ENCODE data around the gene EFHC1. TPM values are rescaled to one million over a fixed set of nuclear protein-coding genes. Genes with fewer than 3 reads are reported as not detected.

Gene EFHC1
- total and polyA plus RNA-seq, 4 donors = 3.3 to 11.3 (median 6.9) TPM

- peak in 1 of 2 donors; percentile 35 for TF ChIP-seq RXRA (IDR thresholded peaks at IDR 0.05)
- TF ChIP-seq JUND (IDR thresholded peaks at IDR 0.05) = no peak
- no peak for TF ChIP-seq GABPA (IDR thresholded peaks at IDR 0.05 in 1 of 2, conservative IDR thresholded peaks at IDR 0.05 in 1 of 2)
- no peak for TF ChIP-seq HNF4G (IDR thresholded peaks at IDR 0.05)
- no peak for TF ChIP-seq CTCF (IDR thresholded peaks at IDR 0.05; ENCODE audit: low read depth, low read length, missing input control)
Measured at GRCh38 chr6:52547647-52548352, 127.7 kb downstream of the EFHC1 start (continued).

DNA sequence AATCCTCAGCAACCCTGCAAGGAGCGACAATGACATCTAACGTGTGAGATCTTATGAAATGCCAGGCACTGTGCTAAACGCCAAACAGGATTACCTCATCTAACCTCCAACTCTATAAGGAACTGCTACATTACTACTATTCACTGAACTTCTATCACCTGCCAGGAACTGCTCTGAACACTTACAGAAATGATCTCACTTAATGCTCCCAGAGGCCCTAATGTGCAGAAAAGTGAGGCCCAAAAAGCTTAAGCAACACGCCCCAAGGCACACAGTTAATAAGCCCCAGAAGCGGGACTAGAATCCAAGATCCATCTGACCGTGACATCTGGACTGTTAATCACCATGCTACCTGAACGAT is 128.2 kb downstream of the EFHC1 start:
- no peaks in the 10 kb centered on the region for H3K9me3 ChIP-seq (ENCODE audit: control insufficient read depth in 4 of 4, low read length in 3 of 4)
- no peaks in the 10 kb centered on the region for H3K36me3 ChIP-seq (ENCODE audit: control insufficient read depth in 4 of 4, insufficient read depth in 3 of 4, low read depth in 1 of 4, low read length in 3 of 4)
- H3K4me3 ChIP-seq (ENCODE audit: low read depth in 1 of 3, low read length in 3 of 3) = no peak overlapping the region
- TF ChIP-seq CTCF (IDR thresholded peaks at IDR 0.05; ENCODE audit: low read depth, low read length, missing input control) (no peak), HNF4A (conservative IDR thresholded peaks at IDR 0.05) (no peak), HNF4G (IDR thresholded peaks at IDR 0.05) (no peak), RXRA (IDR thresholded peaks at IDR 0.05) (peak in 1 of 2 donors; percentile 6), EGR1 (IDR thresholded peaks at IDR 0.05; ENCODE audit: low read depth in 2 of 2) (no peak), SP1 (IDR thresholded peaks at IDR 0.05) (no peak), GABPA (IDR thresholded peaks at IDR 0.05 in 1 of 2, conservative IDR thresholded peaks at IDR 0.05 in 1 of 2) (no peak), JUND (IDR thresholded peaks at IDR 0.05) (no peak)
- TF ChIP-seq, protein P1, sequence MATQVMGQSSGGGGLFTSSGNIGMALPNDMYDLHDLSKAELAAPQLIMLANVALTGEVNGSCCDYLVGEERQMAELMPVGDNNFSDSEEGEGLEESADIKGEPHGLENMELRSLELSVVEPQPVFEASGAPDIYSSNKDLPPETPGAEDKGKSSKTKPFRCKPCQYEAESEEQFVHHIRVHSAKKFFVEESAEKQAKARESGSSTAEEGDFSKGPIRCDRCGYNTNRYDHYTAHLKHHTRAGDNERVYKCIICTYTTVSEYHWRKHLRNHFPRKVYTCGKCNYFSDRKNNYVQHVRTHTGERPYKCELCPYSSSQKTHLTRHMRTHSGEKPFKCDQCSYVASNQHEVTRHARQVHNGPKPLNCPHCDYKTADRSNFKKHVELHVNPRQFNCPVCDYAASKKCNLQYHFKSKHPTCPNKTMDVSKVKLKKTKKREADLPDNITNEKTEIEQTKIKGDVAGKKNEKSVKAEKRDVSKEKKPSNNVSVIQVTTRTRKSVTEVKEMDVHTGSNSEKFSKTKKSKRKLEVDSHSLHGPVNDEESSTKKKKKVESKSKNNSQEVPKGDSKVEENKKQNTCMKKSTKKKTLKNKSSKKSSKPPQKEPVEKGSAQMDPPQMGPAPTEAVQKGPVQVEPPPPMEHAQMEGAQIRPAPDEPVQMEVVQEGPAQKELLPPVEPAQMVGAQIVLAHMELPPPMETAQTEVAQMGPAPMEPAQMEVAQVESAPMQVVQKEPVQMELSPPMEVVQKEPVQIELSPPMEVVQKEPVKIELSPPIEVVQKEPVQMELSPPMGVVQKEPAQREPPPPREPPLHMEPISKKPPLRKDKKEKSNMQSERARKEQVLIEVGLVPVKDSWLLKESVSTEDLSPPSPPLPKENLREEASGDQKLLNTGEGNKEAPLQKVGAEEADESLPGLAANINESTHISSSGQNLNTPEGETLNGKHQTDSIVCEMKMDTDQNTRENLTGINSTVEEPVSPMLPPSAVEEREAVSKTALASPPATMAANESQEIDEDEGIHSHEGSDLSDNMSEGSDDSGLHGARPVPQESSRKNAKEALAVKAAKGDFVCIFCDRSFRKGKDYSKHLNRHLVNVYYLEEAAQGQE (IDR thresholded peaks at IDR 0.05) = no peak
- DNase-seq (ENCODE audit: low spot score) = no peak
- 72% methylated on average over 7 of the region's 7 CpGs for WGBS
- H3K4me1 ChIP-seq (ENCODE audit: control insufficient read depth in 4 of 4, insufficient read depth in 4 of 4, low read length in 3 of 4) = peaks cover 29 to 77% (median 63%) of the 10 kb centered on the region in 4 donors
- no peak overlapping the region for H3K27ac ChIP-seq (ENCODE audit: low read depth in 1 of 2, low read length in 2 of 2)
- H3K27me3 ChIP-seq (ENCODE audit: control insufficient read depth in 4 of 4, insufficient read depth in 4 of 4, low read length in 3 of 4) = no peaks in the 10 kb centered on the region
- no peak overlapping the region for H3K9ac ChIP-seq (ENCODE audit: low read depth in 1 of 2, low read length in 2 of 2)

- WGBS = 98% methylated on average over 5 of the region's 5 CpGs
- H3K4me3 ChIP-seq (ENCODE audit: low read depth in 1 of 3, low read length in 3 of 3) = no peak overlapping the region
- DNase-seq (ENCODE audit: low spot score) = no peak
- no peaks in the 10 kb centered on the region for H3K27me3 ChIP-seq (ENCODE audit: control insufficient read depth in 4 of 4, insufficient read depth in 4 of 4, low read length in 3 of 4)
- H3K27ac ChIP-seq (ENCODE audit: low read depth in 1 of 2, low read length in 2 of 2) = no peak overlapping the region
- peaks cover 29 to 71% (median 58%) of the 10 kb centered on the region in 4 donors for H3K4me1 ChIP-seq (ENCODE audit: control insufficient read depth in 4 of 4, insufficient read depth in 4 of 4, low read length in 3 of 4)
- no peak overlapping the region for H3K9ac ChIP-seq (ENCODE audit: low read depth in 1 of 2, low read length in 2 of 2)
- no peaks in the 10 kb centered on the region for H3K36me3 ChIP-seq (ENCODE audit: control insufficient read depth in 4 of 4, insufficient read depth in 3 of 4, low read depth in 1 of 4, low read length in 3 of 4)
- no peaks in the 10 kb centered on the region for H3K9me3 ChIP-seq (ENCODE audit: control insufficient read depth in 4 of 4, low read length in 3 of 4)
- no peak for TF ChIP-seq EGR1 (IDR thresholded peaks at IDR 0.05; ENCODE audit: low read depth in 2 of 2)
- TF ChIP-seq GABPA (IDR thresholded peaks at IDR 0.05 in 1 of 2, conservative IDR thresholded peaks at IDR 0.05 in 1 of 2) = no peak
- no peak for TF ChIP-seq CTCF (IDR thresholded peaks at IDR 0.05; ENCODE audit: low read depth, low read length, missing input control)
- TF ChIP-seq, protein P2, sequence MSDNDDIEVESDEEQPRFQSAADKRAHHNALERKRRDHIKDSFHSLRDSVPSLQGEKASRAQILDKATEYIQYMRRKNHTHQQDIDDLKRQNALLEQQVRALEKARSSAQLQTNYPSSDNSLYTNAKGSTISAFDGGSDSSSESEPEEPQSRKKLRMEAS (IDR thresholded peaks at IDR 0.05) = no peak
- TF ChIP-seq JUND (IDR thresholded peaks at IDR 0.05) = no peak
- TF ChIP-seq HNF4A (conservative IDR thresholded peaks at IDR 0.05) = no peak
Measured at GRCh38 chr6:52548999-52549398, 128.9 kb downstream of the EFHC1 start.
